NB4 (cell line): ENCODE measurements around the gene PAPPA2.

Experiments
- POLR2A ChIP-seq: IDR thresholded peaks from 2 replicates; pipeline ENCODE4 v1.6.1; 2011; ENCODE audit warnings: mild to moderate bottlenecking; ENCODE audit not compliant: insufficient read length; ENCODE audit errors: extremely low read depth
- TF ChIP-seq, protein P1 (sequence below): IDR thresholded peaks from one replicate; pipeline ENCODE4 v1.5.1; 2012; ENCODE audit warnings: low read depth, low read length

DNA sequence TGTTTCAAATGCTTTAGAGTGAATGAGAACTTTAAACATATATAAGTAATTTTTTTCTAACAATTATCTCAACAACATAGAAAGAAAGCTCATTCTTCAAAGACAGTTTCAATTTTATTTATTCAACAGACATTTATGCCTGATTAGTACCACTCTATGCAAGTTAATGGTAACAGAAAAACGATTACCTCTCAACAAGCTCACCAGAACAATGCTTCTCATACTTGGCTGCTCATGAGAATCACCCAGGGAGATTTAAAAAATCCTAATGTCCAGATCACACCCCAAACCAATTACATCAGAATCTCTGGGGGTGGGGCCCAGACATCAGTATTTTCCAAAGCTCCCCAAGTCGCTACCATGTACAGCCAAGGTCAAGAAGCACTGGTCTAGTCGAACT is 312.4 kb downstream of the PAPPA2 start:
- TF ChIP-seq, protein P1, sequence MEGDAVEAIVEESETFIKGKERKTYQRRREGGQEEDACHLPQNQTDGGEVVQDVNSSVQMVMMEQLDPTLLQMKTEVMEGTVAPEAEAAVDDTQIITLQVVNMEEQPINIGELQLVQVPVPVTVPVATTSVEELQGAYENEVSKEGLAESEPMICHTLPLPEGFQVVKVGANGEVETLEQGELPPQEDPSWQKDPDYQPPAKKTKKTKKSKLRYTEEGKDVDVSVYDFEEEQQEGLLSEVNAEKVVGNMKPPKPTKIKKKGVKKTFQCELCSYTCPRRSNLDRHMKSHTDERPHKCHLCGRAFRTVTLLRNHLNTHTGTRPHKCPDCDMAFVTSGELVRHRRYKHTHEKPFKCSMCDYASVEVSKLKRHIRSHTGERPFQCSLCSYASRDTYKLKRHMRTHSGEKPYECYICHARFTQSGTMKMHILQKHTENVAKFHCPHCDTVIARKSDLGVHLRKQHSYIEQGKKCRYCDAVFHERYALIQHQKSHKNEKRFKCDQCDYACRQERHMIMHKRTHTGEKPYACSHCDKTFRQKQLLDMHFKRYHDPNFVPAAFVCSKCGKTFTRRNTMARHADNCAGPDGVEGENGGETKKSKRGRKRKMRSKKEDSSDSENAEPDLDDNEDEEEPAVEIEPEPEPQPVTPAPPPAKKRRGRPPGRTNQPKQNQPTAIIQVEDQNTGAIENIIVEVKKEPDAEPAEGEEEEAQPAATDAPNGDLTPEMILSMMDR = no peak
- no peak for TF ChIP-seq POLR2A
